LNCaP clone FGC (cell line): ENCODE measurements around the gene SCAMP3.

Source experiments
- DNase-seq: peaks from one replicate; pipeline ENCODE4 v3.0.0-alpha.2; 2011; ENCODE audit warnings: low read depth
- H3K4me3 ChIP-seq: 2 replicates; pipeline ENCODE4 v1.5.1; 2011; ENCODE audit warnings: mild to moderate bottlenecking, low read depth, low read length, control low read depth
- CTCF ChIP-seq: IDR thresholded peaks from 2 replicates; pipeline ENCODE4 v1.5.1; 2012; ENCODE audit warnings: mild to moderate bottlenecking; ENCODE audit not compliant: control insufficient read depth, insufficient read depth; ENCODE audit errors: extremely low read depth

Gene SCAMP3

GRCh38 chr1:155261852-155262673 is at the start of gene SCAMP3:
TSS of gene SCAMP3 (minus strand) at chr1:155262360. CDS start at chr1:155262151, 209 bp downstream.
- peak within 1 kb of the TSS; percentile 96 for H3K4me3 ChIP-seq
- no peak for TF ChIP-seq CTCF
- peak; percentile 96 for DNase-seq

- no peak for TF ChIP-seq CTCF
- no peak for DNase-seq
These were observed 47.4 kb upstream of the SCAMP3 start for GRCh38 chr1:155309423-155310021.

GRCh38 chr1:155308493-155309422 is 46.6 kb upstream of the SCAMP3 start, which contains the start of gene FDPS:
TSS of gene FDPS (plus strand) at chr1:155308866. CDS start at chr1:155309790, 924 bp downstream.
- peak within 1 kb of the TSS; percentile 96 for H3K4me3 ChIP-seq
- no peak for TF ChIP-seq CTCF
- peak; percentile 99 for DNase-seq

More at GRCh38 chr1:155309423-155310021, 47.4 kb upstream of the SCAMP3 start:
- H3K4me3 ChIP-seq: peak overlapping the region; percentile 96

GRCh38 chr1:155307247-155307740 is 45.1 kb upstream of the SCAMP3 start:
- DNase-seq: no peak
- TF ChIP-seq CTCF: peak; percentile 23; the same call in 1 of the 2 replicates
- no peak overlapping the region for H3K4me3 ChIP-seq

- no peak for TF ChIP-seq CTCF
- no peak for DNase-seq
- no peak overlapping the region for H3K4me3 ChIP-seq
These were observed 43.8 kb upstream of the SCAMP3 start for GRCh38 chr1:155305881-155306391.

GRCh38 chr1:155304558-155305063 is 42.5 kb upstream of the SCAMP3 start:
- TF ChIP-seq CTCF: no peak
- no peak overlapping the region for H3K4me3 ChIP-seq
- DNase-seq: no peak
